Ectodermal cell (in vitro differentiated cells): Measurements from ENCODE around the gene PPP1R27. TPM values are rescaled to one million over a fixed set of nuclear protein-coding genes. Genes with fewer than 3 reads are reported as not detected.

ENCODE experiments used
- H3K27ac ChIP-seq: 2 replicates; pipeline ENCODE4 v1.7.0; 2013; ENCODE audit warnings: mild to moderate bottlenecking, low read depth, low read length; ENCODE audit not compliant: insufficient read depth, poor library complexity, severe bottlenecking
- H3K27me3 ChIP-seq: 2 replicates; pipeline ENCODE4 v1.7.0; 2013; ENCODE audit warnings: mild to moderate bottlenecking, low read length; ENCODE audit not compliant: insufficient read depth, control insufficient read depth, poor library complexity, severe bottlenecking
- H3K36me3 ChIP-seq: one replicate; pipeline ENCODE4 v1.7.0; 2013; ENCODE audit warnings: low read length; ENCODE audit not compliant: control insufficient read depth, insufficient read depth
- H3K4me1 ChIP-seq: one replicate; pipeline ENCODE4 v1.7.0; 2013; ENCODE audit warnings: low read length; ENCODE audit not compliant: control insufficient read depth, insufficient read depth
- H3K4me3 ChIP-seq: 2 replicates; pipeline ENCODE4 v1.7.0; 2013; ENCODE audit warnings: low read depth, low read length, control low read depth; ENCODE audit not compliant: insufficient read depth
- H3K9me3 ChIP-seq: 2 replicates; pipeline ENCODE4 v1.7.0; 2013; ENCODE audit warnings: mild to moderate bottlenecking, low read length, moderate library complexity; ENCODE audit not compliant: control insufficient read depth
- whole genome bisulfite sequencing, 2 experiments: methylation state at CpG; one replicate each; pipeline ENCODE4 v1.1.7; 2013; ENCODE audit warnings: missing lambda C conversion rate in 2 of 2; 5-methylcytosine and 5-hydroxymethylcytosine counted together
- polyA plus RNA-seq, 4 experiments: library from polyadenylated mRNA; stranded (reverse); fragments of 50-300 nt; gene quantifications; one replicate each; pipeline ENCODE4 v1.2.3, GENCODE V29; 2013

Gene PPP1R27, protein sequence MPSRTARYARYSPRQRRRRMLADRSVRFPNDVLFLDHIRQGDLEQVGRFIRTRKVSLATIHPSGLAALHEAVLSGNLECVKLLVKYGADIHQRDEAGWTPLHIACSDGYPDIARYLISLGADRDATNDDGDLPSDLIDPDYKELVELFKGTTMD
- polyA plus RNA-seq (2013, experiment 1 of 4) = not detected
- not detected for polyA plus RNA-seq (2013, experiment 2 of 4)
- not detected for polyA plus RNA-seq (2013, experiment 3 of 4)
- not detected for polyA plus RNA-seq (2013, experiment 4 of 4)

GRCh38 chr17:81834831-81835267 is at the start of gene PPP1R27:
Gene PPP1R27, minus strand, starts transcription at chr17:81835050. Its CDS starts 97 bp downstream, at chr17:81834953.
- Histone ChIP-seq H3K4me3 (peak within 1 kb of the TSS; percentile 79), H3K36me3 (no peaks in the 10 kb centered on the region), H3K9me3 (no peaks in the 10 kb centered on the region), H3K4me1 (peaks cover 12% of the 10 kb centered on the region), H3K27me3 (no peaks in the 10 kb centered on the region), H3K27ac (no peak within 1 kb of the TSS)
- 95% methylated on average over 26 of the region's 26 CpGs for WGBS, 2 experiments

DNA sequence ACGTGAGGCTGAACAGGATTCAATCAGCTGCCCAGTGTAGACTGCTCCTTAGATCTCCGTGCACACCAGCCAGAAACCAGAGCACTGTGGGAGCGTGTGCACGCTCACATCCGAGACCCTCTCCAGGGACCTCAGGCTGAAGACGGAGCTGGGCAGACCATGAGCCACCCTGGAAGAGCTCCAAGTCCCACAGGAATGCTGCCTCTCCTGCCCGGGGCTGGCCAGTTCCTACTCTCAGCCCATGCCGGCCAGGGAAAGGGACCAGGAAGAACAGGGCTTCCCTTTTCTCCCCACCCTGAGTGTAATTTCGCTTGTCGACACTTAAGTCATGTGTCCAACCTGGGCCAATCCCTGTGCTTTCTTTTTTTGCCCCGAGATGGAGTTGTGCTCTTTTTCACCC is 49.7 kb upstream of the PPP1R27 start:
- H3K9me3 ChIP-seq = no peaks in the 10 kb centered on the region
- H3K4me1 ChIP-seq = no peaks in the 10 kb centered on the region
- H3K27me3 ChIP-seq = no peaks in the 10 kb centered on the region
- H3K4me3 ChIP-seq = no peak overlapping the region
- WGBS, 2 experiments = 96% methylated on average over 11 of the region's 11 CpGs
- peaks cover 38% of the 10 kb centered on the region for H3K36me3 ChIP-seq
- H3K27ac ChIP-seq = no peak overlapping the region

GRCh38 chr17:81879121-81879520 is 44.3 kb upstream of the PPP1R27 start:
- Histone ChIP-seq H3K9me3 (no peaks in the 10 kb centered on the region), H3K4me1 (no peaks in the 10 kb centered on the region), H3K36me3 (peaks cover 7% of the 10 kb centered on the region), H3K27me3 (no peaks in the 10 kb centered on the region), H3K4me3 (no peak overlapping the region), H3K27ac (no peak overlapping the region)
- 95 to 96% methylated on average over 5 of the region's 5 CpGs for WGBS, 2 experiments

- Histone ChIP-seq H3K9me3 (no peaks in the 10 kb centered on the region), H3K4me3 (no peak overlapping the region), H3K4me1 (no peaks in the 10 kb centered on the region), H3K27me3 (no peaks in the 10 kb centered on the region), H3K27ac (no peak overlapping the region), H3K36me3 (peaks cover 2% of the 10 kb centered on the region)
- 96 to 97% methylated on average over 3 of the region's 3 CpGs for WGBS, 2 experiments
Measured at GRCh38 chr17:81878294-81878693, 43.4 kb upstream of the PPP1R27 start.

DNA sequence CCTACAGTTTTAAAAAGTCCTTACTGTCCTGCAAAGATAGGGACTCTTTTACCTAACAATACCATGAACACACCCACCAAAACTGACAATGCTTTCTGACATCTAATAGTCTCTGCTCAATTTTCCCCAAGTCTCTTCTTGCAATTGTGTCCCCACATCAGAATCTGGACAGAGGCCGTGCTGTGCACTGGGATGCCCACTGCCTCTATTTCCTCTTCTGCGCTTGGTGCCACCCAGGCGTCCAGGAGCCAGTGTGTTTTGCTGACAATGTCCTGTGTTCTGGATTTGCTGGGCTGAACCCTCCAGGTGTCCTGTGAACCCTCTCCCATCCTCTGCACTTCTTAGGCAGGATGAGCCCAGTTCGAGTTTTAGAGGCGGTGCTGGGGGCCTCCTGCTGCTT is 42.7 kb upstream of the PPP1R27 start:
- Histone ChIP-seq H3K4me3 (no peak overlapping the region), H3K27me3 (no peaks in the 10 kb centered on the region), H3K27ac (no peak overlapping the region), H3K9me3 (no peaks in the 10 kb centered on the region), H3K36me3 (peaks cover 2% of the 10 kb centered on the region), H3K4me1 (no peaks in the 10 kb centered on the region)
- WGBS, 2 experiments = 93 to 96% methylated on average over 5 of the region's 5 CpGs

DNA sequence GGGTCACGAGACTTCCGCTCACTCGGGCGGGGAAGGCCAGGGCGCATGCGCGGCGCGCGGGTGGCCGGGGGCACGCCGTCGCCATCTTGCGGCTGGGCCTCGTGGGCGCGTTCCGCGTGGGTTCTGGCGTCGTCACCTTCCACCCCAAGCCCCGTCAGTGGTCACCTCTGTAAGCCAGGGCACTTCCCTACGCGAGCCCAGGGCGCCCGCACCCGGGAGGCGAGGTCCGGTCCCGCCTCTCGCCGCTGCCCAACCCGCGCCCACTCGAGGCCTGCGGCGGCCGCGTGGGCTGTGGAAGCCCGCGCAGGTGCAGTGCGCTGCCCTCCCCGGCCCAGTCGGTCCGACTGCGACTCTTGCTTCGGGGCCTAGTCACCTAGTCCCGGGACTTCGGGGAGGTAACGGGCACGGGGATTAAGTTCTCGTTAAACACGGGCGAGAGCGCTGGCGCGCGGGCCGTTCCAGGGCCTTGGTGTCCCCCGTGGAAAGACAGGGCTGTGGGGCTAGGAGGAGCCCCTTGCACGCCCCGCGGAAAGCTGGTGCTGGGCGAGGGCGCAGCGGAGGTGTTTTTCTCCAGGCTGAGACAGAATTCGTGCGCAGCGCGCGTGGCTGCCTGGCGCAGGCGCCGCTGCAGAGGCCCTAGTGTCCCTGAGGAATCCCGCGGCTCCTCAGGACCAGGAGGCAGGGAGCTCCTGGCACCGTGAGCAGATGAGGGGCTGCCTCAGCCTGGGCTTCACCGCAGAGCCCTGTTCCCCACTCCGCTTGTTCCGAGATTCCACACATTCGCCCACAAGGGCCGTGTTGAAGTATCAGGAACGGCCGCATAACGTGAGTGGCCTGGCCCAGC is 36.8 kb upstream of the PPP1R27 start:
- H3K27me3 ChIP-seq = no peaks in the 10 kb centered on the region
- H3K4me3 ChIP-seq = peak overlapping the region; percentile 99
- H3K4me1 ChIP-seq = peaks cover 34% of the 10 kb centered on the region
- WGBS, 2 experiments = 6% methylated on average over 86 of the region's 86 CpGs
- H3K9me3 ChIP-seq = no peaks in the 10 kb centered on the region
- H3K27ac ChIP-seq = peak overlapping the region; percentile 87
- H3K36me3 ChIP-seq = no peaks in the 10 kb centered on the region

DNA sequence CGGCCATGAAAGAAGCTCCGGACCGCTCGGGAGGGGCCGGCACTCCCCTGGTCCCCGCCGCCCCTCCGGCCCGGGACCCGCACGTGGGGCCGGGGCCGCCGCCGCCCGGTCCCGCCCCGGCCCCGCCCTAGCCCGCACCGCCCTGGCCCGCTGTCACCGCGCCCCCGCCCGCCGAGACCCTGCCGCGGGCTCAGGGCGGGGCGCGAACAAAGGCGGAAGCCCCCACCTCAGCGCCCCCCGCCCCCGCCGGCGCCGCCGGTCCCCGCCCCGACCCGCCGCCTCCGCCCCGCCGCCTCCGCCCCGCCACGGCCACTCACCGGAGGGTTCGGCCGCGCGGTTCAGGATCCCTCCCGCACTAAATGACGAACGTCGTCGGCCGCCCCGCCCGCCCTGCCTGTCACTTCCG is 36.1 kb upstream of the PPP1R27 start, which contains the start of gene ARHGDIA:
Gene ARHGDIA (minus strand): TSS at position 357 of the 406 bp plus-strand sequence. CDS start 1,407 bp downstream, outside the sequence.
- H3K4me3 ChIP-seq = peak within 1 kb of the TSS; percentile 99
- no peaks in the 10 kb centered on the region for H3K9me3 ChIP-seq
- peaks cover 34% of the 10 kb centered on the region for H3K4me1 ChIP-seq
- WGBS, 2 experiments = 0% methylated on average over 64 of the region's 64 CpGs
- H3K36me3 ChIP-seq = no peaks in the 10 kb centered on the region
- no peaks in the 10 kb centered on the region for H3K27me3 ChIP-seq
- H3K27ac ChIP-seq = peak within 1 kb of the TSS; percentile 87

- peaks cover 34% of the 10 kb centered on the region for H3K4me1 ChIP-seq
- no peaks in the 10 kb centered on the region for H3K36me3 ChIP-seq
- WGBS, 2 experiments = 2% methylated on average over 65 of the region's 65 CpGs
- H3K4me3 ChIP-seq = peak overlapping the region; percentile 99
- H3K9me3 ChIP-seq = no peaks in the 10 kb centered on the region
- peak overlapping the region; percentile 9 for H3K27ac ChIP-seq
- H3K27me3 ChIP-seq = no peaks in the 10 kb centered on the region
Measured at GRCh38 chr17:81870131-81870980, 35.5 kb upstream of the PPP1R27 start.

GRCh38 chr17:81869221-81870130 is 34.6 kb upstream of the PPP1R27 start:
- Histone ChIP-seq H3K4me1 (peaks cover 34% of the 10 kb centered on the region), H3K4me3 (peak overlapping the region; percentile 99), H3K27ac (peak overlapping the region; percentile 9), H3K36me3 (no peaks in the 10 kb centered on the region), H3K9me3 (no peaks in the 10 kb centered on the region), H3K27me3 (no peaks in the 10 kb centered on the region)
- WGBS, 2 experiments = 48 to 51% methylated on average over 52 of the region's 52 CpGs
